HG02840 (cell line): ENCODE data around the gene PRKCA.
"Not testable (repeated sequence)": the region's sequence is repeated elsewhere in the genome, so short reads cannot be mapped to it uniquely, and the experiment has no call there.

ENCODE experiments used
- ATAC-seq: cut with Tn5 transposase; IDR thresholded peaks from one replicate; pipeline ENCODE4 v1.9.1; 2021; ENCODE audit warnings: mild to moderate bottlenecking, moderate library complexity, moderate number of reproducible peaks; ENCODE audit not compliant: unreplicated experiment, low FRiP score

The PRKCA gene

GRCh38 chr17:66715076-66715675, 412.8 kb downstream of the PRKCA start:
- ATAC-seq = no peak

DNA sequence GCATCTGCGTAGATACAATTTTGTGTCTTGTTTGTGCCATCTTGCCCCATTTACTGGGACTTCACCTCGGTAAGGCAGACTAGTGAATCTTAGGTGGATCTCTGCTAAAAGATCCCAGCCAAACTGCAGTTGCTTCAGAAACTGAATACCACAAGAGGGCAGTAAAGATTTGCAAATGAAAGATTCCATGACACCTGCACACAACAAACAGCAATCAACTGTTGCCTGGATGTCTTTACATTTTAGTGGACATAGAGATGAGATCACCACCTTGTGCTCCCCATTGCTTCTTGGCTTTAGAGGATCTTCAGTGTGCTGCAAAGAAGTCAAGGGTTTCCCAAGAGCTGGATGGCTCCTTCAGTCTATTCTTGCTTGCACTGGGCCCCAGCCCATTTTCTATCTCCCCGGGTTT, 413.3 kb downstream of the PRKCA start:
- ATAC-seq = no peak

- no peak for ATAC-seq
Observed at GRCh38 chr17:66716236-66717026, 414.0 kb downstream of the PRKCA start.

DNA sequence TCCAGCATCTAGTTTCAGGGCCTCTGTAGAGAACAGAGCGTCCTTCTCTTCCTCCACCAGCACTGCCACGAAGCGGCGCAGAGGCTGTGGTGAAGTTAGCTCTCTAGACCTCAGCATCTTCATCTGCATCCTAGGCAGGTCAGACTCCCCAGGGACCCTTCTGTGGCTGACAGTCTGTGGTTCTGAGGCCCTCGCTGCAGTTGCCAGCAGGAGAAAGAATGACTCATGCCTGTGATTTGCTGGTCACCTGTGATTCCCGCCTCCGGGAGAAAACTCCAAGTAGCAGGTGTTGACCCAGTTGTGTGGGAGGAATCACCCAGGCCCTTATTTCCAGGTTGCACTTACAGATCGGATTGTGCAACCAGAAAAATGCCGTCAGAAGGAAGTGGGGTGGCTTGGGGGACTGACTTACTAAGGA, 415.2 kb downstream of the PRKCA start:
- ATAC-seq = peak; percentile 64

DNA sequence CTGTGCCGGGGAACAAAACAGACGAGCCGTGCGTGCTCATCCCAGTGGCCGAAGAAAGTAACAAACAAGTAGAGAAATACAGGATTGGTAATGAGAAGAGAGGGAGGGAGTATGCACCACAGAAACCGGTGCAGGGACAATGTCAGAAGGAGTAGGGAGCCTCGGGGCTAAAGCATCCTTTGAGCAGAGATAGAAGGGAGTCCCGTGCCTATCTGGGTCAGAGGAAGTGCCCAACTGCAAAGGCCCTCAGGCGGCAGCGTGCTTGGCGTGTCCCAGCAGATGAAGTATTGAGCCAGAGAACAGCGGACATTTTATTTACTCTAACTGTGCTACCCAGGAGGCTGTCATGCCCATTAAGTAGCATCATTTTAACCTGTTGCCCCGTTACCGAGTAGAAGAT, 417.6 kb downstream of the PRKCA start:
- no peak for ATAC-seq

- no peak for ATAC-seq
Observed at GRCh38 chr17:66720567-66720966, 418.2 kb downstream of the PRKCA start.

DNA sequence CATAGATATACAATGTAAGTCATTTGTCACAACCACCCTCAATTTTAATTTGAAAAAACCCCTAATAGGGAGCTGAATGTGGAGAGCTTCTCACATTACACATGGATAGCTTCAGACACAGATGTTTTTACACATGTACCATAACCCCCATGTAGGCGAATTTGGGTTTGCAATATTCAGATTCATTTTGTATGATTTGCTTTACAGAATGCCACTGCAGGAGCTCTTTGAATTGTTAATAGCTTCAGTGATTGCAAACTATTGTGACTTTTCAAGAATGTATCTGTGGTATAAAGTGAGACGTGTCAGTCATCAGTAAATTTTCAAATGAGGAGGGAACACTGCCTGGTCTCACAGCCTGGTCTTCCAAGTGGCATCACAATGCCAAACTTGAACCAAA, 419.9 kb downstream of the PRKCA start:
- no peak for ATAC-seq

DNA sequence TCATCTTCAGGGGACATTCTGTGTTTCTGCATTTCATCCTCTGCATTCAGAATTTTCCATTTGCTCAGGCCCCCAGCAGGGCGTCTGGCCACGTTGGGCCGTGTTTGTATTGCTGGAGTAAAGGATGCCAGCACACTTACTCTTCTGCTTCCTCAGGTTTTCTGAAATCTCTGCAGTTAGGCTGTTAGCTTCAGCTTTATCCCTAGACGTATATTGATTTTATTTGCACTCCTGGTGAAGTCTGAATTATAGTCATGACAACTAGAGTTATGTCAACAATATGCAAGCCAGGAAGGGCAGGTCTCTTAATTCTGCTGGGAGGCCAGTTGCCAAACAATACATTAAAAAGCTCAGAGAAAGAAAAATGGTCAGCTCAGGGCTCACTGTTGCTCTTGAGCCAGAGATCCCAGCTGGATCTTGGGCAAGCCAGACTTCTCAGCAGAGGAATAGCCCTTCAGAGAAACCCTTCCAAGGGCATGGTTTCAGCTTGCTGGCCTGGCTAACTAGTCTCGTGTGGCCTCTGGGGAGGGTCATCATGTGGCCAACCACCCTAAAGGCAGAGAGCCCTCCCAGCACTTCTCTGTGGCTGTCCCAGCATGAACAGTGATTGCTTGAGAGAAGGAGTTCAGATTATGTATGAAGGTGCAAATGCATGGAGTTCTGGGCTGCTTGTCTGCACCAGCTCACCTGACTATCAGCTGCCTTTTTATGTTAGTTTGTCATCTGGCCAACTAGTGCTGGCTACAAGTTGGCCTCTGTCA, 422.3 kb downstream of the PRKCA start:
- ATAC-seq = no peak

DNA sequence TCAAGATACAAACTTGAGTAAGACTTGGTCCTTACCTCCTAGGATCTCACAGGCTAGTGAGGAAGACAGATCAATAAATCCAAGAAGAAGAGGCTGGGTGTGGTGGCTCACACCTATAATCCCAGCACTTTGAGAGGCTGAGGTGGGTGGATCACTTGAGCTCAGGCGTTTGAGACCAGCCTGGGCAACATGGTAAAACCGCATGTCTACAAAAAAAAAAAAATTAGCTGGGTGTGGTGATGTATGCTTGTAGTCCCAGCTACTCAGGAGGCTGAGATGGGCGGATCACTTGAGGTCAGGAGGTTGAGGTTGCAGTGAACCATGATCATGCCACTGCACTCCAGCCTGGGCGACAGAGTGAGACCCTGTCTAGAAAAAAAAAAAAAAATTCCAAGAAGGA, 423.0 kb downstream of the PRKCA start:
- ATAC-seq = not testable (repeated sequence)

DNA sequence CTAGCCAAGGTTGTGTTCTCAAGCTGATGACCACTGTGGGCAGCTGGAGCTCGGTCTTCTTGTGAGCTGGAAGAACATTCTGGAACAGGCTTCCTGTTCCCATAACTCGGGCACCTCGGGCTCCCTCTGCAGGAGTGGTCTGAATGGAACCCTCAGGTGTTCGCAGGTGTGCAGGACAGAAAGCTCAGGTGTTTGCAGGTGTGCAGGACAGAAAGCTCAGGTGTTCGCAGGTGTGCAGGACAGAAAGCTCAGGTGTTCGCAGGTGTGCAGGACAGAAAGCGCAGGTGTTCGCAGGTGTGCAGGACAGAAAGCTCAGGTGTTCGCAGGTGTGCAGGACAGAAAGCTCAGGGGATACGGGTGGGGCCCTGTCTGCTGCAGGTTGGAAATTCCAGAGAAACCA, 423.5 kb downstream of the PRKCA start:
- no peak for ATAC-seq

- no peak for ATAC-seq
Observed at GRCh38 chr17:66726371-66726770, 424.0 kb downstream of the PRKCA start.

GRCh38 chr17:66726846-66727245, 424.4 kb downstream of the PRKCA start:
- ATAC-seq = no peak

DNA sequence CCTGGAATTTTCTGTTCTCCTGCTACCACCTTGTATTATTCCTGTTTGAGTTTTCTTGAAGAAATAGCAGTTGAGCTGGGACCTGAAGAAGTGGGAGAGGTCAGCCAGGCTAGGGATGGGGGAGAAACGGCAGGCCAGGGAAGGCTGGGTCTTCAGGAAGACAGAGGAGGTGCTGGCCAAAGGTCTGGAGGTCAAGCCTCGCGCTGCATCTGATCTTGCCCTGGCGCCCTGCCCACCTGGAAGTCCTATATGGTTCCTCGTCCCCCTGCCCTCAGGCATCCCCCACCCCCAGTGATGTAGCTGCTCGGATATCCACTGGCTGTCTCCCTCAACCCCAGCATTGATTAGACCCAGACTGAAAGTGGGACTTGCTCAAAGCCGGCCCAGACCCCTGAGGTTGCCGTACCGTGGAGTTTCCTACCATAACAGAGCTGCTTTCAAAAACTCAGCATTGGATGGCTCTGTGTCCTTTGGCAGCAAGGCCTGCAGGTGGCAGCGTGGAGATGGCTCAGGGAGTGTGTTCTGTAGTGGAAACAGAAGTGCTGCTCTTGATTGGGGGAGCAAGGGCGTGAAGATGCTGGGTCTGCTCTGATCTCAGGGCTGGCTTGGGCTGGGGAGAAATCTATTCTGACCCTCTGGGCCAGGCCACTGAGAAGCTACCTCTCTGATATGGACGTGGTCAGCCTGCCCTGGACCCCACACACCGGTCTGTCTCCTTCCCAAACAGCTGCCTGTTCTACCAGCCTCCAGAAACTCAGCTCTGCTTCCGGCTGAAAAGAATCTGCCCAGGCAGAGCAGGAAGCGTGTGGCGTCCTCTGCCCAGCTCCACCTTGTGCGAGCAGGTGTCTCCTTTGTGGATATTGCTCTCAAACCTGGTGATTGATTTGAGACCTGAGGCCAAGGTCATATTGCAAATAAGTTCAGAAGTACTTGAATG, 425.5 kb downstream of the PRKCA start:
- ATAC-seq = no peak

DNA sequence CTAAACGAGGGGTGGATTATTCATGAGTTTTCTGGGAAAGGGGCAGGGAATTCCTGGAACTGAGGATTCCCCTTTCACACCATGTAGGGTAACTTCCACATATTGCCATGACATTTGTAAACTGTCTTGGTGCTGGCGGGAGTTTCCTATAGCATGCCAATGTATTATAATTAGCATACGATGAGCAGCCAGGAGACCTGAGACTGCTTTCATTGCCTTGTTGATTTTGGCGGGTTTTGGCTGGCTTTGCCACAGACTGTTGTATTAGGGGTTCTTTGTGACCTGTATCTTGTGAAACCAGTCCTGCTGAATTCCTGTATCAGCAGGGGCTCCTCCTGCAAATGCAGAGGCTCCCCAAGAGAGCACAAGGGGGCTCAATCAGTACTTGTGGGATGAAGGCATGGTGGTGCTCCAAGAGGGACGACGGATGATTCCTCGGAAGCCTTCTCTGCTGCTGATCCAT, 428.1 kb downstream of the PRKCA start:
- no peak for ATAC-seq

- ATAC-seq = no peak
Observed at GRCh38 chr17:66733759-66734158, 431.3 kb downstream of the PRKCA start.

- no peak for ATAC-seq
Observed at GRCh38 chr17:66734186-66734943, 432.0 kb downstream of the PRKCA start.

DNA sequence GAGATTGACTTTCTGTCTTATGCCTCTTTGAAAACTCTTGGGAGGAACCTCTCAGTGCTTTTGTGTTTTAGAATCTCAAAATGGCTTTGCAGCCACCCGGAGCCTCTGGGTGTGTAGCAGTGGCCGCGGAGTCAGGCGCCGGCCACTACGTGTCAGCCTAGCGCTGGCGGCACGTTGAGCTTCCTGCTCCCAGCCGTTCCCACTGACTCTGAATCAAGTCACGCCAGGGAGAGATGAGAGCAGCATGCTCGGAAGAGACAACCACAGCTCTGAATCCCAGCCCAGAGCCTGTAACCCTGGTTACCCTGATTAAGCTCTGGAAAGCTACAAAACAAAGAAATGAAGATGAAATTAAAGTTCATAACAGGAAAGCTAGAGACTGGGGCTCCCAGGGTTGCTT, 435.1 kb downstream of the PRKCA start:
- ATAC-seq = no peak

DNA sequence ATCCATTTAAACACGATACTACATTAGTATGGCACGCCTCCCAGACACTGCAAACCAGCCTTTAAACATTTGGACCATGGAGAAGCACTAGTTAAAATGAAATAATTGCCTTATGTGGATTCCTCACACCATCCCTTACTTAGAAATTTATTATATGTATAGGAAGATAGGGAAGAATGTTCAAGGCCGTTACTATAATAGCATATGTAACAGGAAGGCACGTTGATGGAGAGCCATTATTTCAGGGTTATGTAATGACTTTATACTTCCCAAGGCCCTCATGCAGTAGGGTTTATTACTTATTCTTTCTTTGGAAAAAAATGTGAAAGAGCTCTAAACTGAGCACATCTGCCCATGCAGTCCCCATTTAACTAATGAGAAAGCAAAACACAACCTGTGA, 435.9 kb downstream of the PRKCA start:
- ATAC-seq = no peak

DNA sequence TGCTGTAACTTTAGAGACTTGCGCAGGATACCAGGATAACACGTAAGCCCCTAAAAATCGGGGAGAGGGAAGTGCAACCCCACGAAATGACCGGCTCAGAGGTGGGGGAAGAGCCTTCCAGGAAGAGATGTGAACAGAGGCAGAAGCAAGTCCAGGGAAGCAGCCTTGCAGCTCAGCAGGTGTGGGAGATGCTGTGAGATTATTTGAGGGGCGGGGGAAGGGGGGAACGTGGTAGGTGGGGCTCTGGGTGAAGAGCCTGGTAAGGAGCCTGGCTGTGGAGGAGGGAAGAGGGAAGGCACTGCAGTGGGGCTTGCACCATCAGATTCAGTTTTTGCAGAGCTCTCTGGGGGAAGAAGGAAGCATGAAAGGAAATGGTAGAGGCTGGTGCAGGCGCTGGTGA, 437.1 kb downstream of the PRKCA start:
- ATAC-seq = no peak

- ATAC-seq = no peak
Observed at GRCh38 chr17:66740226-66740625, 437.8 kb downstream of the PRKCA start.
